A673 (cell line): ENCODE data around the gene SLC35A2.

Source experiments
- CTCF ChIP-seq: fragments of 300-800, 200-600 bp; sonication (generic); conservative IDR thresholded peaks from 2 replicates; pipeline ENCODE4 v1.5.1; 2017; ENCODE audit warnings: low read depth, mild to moderate bottlenecking, antibody characterized with exemption, low read length, moderate library complexity, mixed read lengths
- EZH2 ChIP-seq: fragments of 200-600 bp; sonication (generic); IDR thresholded peaks from 2 replicates; pipeline ENCODE4 v1.6.1; 2017; ENCODE audit warnings: borderline replicate concordance, low read depth, mild to moderate bottlenecking, mixed read lengths, antibody characterized with exemption, low read length; ENCODE audit not compliant: poor library complexity, severe bottlenecking

- no peak for TF ChIP-seq EZH2
- TF ChIP-seq CTCF: no peak
Observed at GRCh38 chrX:48920718-48921104, 9.3 kb upstream of the SLC35A2 start.
